GM23338 (cell line): Measurements from ENCODE around the gene HAGH.

Experiments
- CREB1 ChIP-seq: fragments of 250-450 bp; sonication (Bioruptor Pico); IDR thresholded peaks from 2 replicates; pipeline ENCODE4 v1.5.0; 2020; ENCODE audit warnings: low read depth, mild to moderate bottlenecking, moderate library complexity
- CTCF ChIP-seq, 2 experiments: fragments of 200-600 bp in 1 of 2; sonication (generic) in 1 of 2; conservative IDR thresholded peaks; 2 replicates each; pipeline versions ENCODE4 v1.5.1 to v1.6.1; 2016 to 2017; ENCODE audit warnings: antibody characterized with exemption in 2 of 2, low read depth in 2 of 2, mild to moderate bottlenecking in 2 of 2, moderate library complexity in 1 of 2
- ETS1 ChIP-seq: IDR thresholded peaks from 2 replicates; pipeline ENCODE4 v1.6.1; 2016; ENCODE audit warnings: antibody characterized with exemption
- EZH2 ChIP-seq: fragments of 200-600 bp; sonication (generic); IDR thresholded peaks from one replicate; pipeline ENCODE4 v1.8.0; 2017; ENCODE audit warnings: antibody characterized with exemption, mild to moderate bottlenecking, low read depth; ENCODE audit not compliant: unreplicated experiment
- EZH2phosphoT487 ChIP-seq: fragments of 200-600 bp; sonication (generic); IDR thresholded peaks from one replicate; pipeline ENCODE4 v1.8.1; 2018; ENCODE audit warnings: antibody characterized with exemption; ENCODE audit not compliant: unreplicated experiment
- JUNB ChIP-seq: IDR thresholded peaks from one replicate; pipeline ENCODE4 v1.6.1; 2016; ENCODE audit warnings: antibody characterized with exemption; ENCODE audit not compliant: unreplicated experiment
- NANOG ChIP-seq: IDR thresholded peaks from 2 replicates; pipeline ENCODE4 v1.6.1; 2016; ENCODE audit warnings: antibody characterized with exemption, borderline replicate concordance
- POLR2AphosphoS5 ChIP-seq: IDR thresholded peaks from 2 replicates; pipeline ENCODE4 v1.6.1; 2016; ENCODE audit warnings: antibody characterized with exemption, low read depth
- REST ChIP-seq: IDR thresholded peaks from one replicate; pipeline ENCODE4 v1.6.1; 2018; ENCODE audit warnings: antibody characterized with exemption; ENCODE audit not compliant: unreplicated experiment
- STAT1 ChIP-seq: IDR thresholded peaks from one replicate; pipeline ENCODE4 v1.6.1; 2016; ENCODE audit warnings: antibody characterized with exemption; ENCODE audit not compliant: unreplicated experiment
- ZNF114 ChIP-seq: fragments of 250-450 bp; sonication (Bioruptor Pico); IDR thresholded peaks from 2 replicates; pipeline ENCODE4 v1.5.0; 2020; ENCODE audit warnings: mild to moderate bottlenecking, moderate library complexity
- ZNF331 ChIP-seq: fragments of 250-450 bp; sonication (Bioruptor Pico); IDR thresholded peaks from 2 replicates; pipeline ENCODE4 v1.5.0; 2020; ENCODE audit warnings: low read depth, mild to moderate bottlenecking, moderate library complexity
- ZNF462 ChIP-seq: fragments of 250-450 bp; sonication (Bioruptor Pico); IDR thresholded peaks from 2 replicates; pipeline ENCODE4 v1.5.0; 2020; ENCODE audit warnings: mild to moderate bottlenecking, moderate library complexity

GRCh38 chr16:1776672-1776955 lies 50.0 kb downstream of the HAGH start:
- TF ChIP-seq ZNF331 (CRISPR knock-in tag) (no peak), CREB1 (no peak), CTCF (conservative IDR thresholded peaks at IDR 0.05; ENCODE audit: low read depth in 2 of 2) (no peak), POLR2AphosphoS5 (no peak; the same call in 1 of the 2 replicates), EZH2 (no peak), ETS1 (no peak), NANOG (no peak), EZH2phosphoT487 (no peak), JUNB (no peak), REST (no peak), ZNF462 (no peak), ZNF114 (CRISPR knock-in tag) (no peak), STAT1 (no peak)
